ENCODE data around the gene WTIP. TPM values are rescaled to one million over a fixed set of nuclear protein-coding genes. Genes with fewer than 3 reads are reported as not detected.

WTIP gene
- total RNA-seq, 1 experiment from 2014 or later, result 8.4 TPM

DNA sequence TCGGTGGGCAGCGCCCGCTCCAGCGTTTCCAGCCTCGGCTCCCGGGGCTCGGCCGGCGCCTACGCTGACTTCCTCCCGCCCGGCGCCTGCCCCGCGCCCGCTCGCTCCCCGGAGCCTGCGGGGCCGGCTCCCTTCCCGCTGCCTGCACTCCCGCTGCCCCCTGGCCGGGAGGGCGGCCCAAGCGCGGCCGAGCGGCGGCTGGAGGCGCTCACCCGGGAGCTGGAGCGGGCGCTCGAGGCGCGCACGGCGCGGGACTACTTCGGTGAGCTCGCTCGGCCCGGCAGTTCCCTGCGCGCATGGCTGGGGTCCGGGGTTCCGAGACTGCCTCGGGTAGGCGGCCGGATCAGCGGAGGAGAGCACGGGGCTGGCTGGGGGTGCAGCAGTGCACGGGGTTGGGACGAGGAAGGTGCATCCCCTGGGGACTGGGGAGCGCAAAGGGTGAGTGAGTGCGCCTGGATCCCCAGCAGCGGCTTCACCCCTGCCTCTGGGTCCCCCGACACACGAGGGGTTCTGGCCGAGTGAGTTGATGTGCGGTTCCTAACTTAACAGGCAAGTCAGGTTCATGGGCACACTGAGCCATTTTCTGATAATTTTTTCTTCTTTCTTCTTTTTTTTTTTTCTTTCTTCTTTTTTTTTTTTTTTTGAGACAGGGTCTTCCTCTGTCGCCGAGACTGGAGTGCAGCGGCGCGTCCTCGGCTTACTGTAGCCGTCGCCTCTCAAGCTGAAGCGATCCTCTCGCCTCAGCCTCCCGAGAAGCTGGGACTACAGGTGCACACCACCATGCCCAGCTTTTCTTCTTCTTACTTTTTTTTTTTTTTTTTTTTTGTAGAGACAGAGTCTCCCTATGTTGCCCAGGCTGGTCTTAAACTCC is 1.1 kb downstream of the WTIP start (continued):
- no peak for TF ChIP-seq CTCF (IDR thresholded peaks at IDR 0.05 in 2 of 3, conservative IDR thresholded peaks at IDR 0.05 in 1 of 3; ENCODE audit: borderline replicate concordance in 1 of 3, insufficient read depth in 1 of 3, low read depth in 2 of 3, low read length in 2 of 3)
- TF ChIP-seq SRF (IDR thresholded peaks at IDR 0.05; ENCODE audit: low read depth), result no peak
- TF ChIP-seq ZNF274 (IDR thresholded peaks at IDR 0.05; ENCODE audit: low read depth, low read length), result no peak
- no peak for TF ChIP-seq FOSL1 (IDR thresholded peaks at IDR 0.05; ENCODE audit: low read depth)
- no peak for TF ChIP-seq RAD21 (IDR thresholded peaks at IDR 0.05; ENCODE audit: low read depth)
- no peak for TF ChIP-seq YY1 (IDR thresholded peaks at IDR 0.05; ENCODE audit: extremely low read depth, insufficient replicate concordance, low read depth, low read length)

GRCh38 chr19:34484328-34484727 is 2.8 kb downstream of the WTIP start:
- CTCF ChIA-PET, result no interaction called here
- H3K79me2 ChIP-seq (ENCODE audit: insufficient read depth, low read length), result peaks cover 6% of the 10 kb centered on the region; the same call in 1 of the 2 replicates
- no peak overlapping the region for H2AFZ ChIP-seq (ENCODE audit: low read depth, low read length, poor library complexity, severe bottlenecking)
- no peak overlapping the region for H3K27ac ChIP-seq (ENCODE audit: low read depth, low read length)
- BruUV-seq (replicated peaks), result no TSS peak
- no peak overlapping the region for H3K9ac ChIP-seq (ENCODE audit: low read length)
- no peak overlapping the region for H3K4me3 ChIP-seq (replicated peaks in 1 of 2; ENCODE audit: low read depth in 1 of 2, low read length in 2 of 2)
- H3K36me3 ChIP-seq (ENCODE audit: control insufficient read depth in 1 of 2, insufficient read depth in 2 of 2, low read length in 2 of 2), result no peaks in the 10 kb centered on the region
- H3K4me1 ChIP-seq (ENCODE audit: control insufficient read depth in 1 of 2, insufficient read depth in 2 of 2, low read length in 2 of 2), result peaks cover 3 to 6% of the 10 kb centered on the region in 2 experiments; a peak in 3 of 4 replicates
- ATAC-seq (no peak), DNase-seq (ENCODE audit: low read depth, low spot score) (no peak)
- no peaks in the 10 kb centered on the region for H3K9me2 ChIP-seq (ENCODE audit: insufficient read depth)
- no peak for TF ChIP-seq YY1 (IDR thresholded peaks at IDR 0.05; ENCODE audit: extremely low read depth, insufficient replicate concordance, low read depth, low read length)
- TF ChIP-seq FOSL1 (IDR thresholded peaks at IDR 0.05; ENCODE audit: low read depth), result no peak
- TF ChIP-seq EGR1 (IDR thresholded peaks at IDR 0.05; ENCODE audit: low read depth), result no peak
- TF ChIP-seq, protein P1, sequence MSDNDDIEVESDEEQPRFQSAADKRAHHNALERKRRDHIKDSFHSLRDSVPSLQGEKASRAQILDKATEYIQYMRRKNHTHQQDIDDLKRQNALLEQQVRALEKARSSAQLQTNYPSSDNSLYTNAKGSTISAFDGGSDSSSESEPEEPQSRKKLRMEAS (IDR thresholded peaks at IDR 0.05), result no peak
- TF ChIP-seq CBX3 (IDR thresholded peaks at IDR 0.05; ENCODE audit: low read depth), result no peak
- TF ChIP-seq ELF1 (IDR thresholded peaks at IDR 0.05; ENCODE audit: borderline replicate concordance, low read depth), result no peak
- H3K4me2 ChIP-seq (ENCODE audit: low read length), result no peak overlapping the region
- RAD21 ChIA-PET (ENCODE audit: low non-redundant PET in 1 of 2, low total read pairs in 2 of 2, uncharacterized antibody in 2 of 2, unreplicated experiment in 2 of 2), result no interaction called here
- POLR2A ChIA-PET, result no interaction called here
- intact Hi-C loops (cut with micrococcal nuclease), result no loop called here
- no peaks in the 10 kb centered on the region for H4K20me1 ChIP-seq (ENCODE audit: insufficient read depth)
- H3K9me3 ChIP-seq (ENCODE audit: control insufficient read depth in 1 of 2, insufficient read depth in 1 of 2, low read depth in 1 of 2, low read length in 2 of 2), result no peaks in the 10 kb centered on the region
- H3K27me3 ChIP-seq (ENCODE audit: insufficient read depth, low read length), result no peaks in the 10 kb centered on the region

Measured in HCT116 (cell line).